HCT116 (cell line): ENCODE data around the gene CHST9. TPM values are rescaled to one million over a fixed set of nuclear protein-coding genes. Genes with fewer than 3 reads are reported as not detected.

Experiments used
- ATAC-seq: fragments of 200-7000 bp; cut with Tn5 transposase; 2 replicates; pipeline ENCODE4 v1.9.1; 2020; ENCODE audit warnings: mild to moderate bottlenecking, moderate library complexity
- BruUV-seq: library from RNA; stranded (reverse); fragments of 400-500 nt; replicated peaks from 2 replicates; lab custom pipeline; 2021; lab: Mats Ljungman, UMichigan
- CTCF ChIA-PET: fragments of 300-600 bp; sonication (Branson Sonifier 250); formaldehyde crosslinking; loops from one replicate; lab custom pipeline; 2021; ENCODE audit warnings: antibody characterized with exemption; lab: Charles Lee
- POLR2A ChIA-PET: fragments of 300-600, 350-600 bp; sonication (Branson Sonifier 250); formaldehyde crosslinking; loops from one replicate; lab custom pipeline; 2021; ENCODE audit warnings: antibody characterized with exemption; lab: Charles Lee
- RAD21 ChIA-PET, 2 experiments: fragments of 300-600 bp; sonication (Branson Sonifier 250); formaldehyde crosslinking; loops; one replicate each; lab custom pipeline; 2023; ENCODE audit warnings: low total read pairs in 2 of 2; ENCODE audit not compliant: uncharacterized antibody in 2 of 2, unreplicated experiment in 2 of 2, low non-redundant PET in 1 of 2; lab: Charles Lee
- DNase-seq: peaks from one replicate; pipeline ENCODE4 v3.0.0-alpha.2; 2010; ENCODE audit warnings: low read depth, low spot score
- H2AFZ ChIP-seq: fragments of 200-600 bp; shearing (Covaris generic), sonication (generic); 2 replicates; pipeline ENCODE4 v1.6.1; 2017; ENCODE audit warnings: low read depth, mixed run types, mixed read lengths, antibody characterized with exemption, low read length; ENCODE audit not compliant: poor library complexity, severe bottlenecking
- H3K27ac ChIP-seq: 2 replicates; pipeline ENCODE4 v1.5.1; 2012; ENCODE audit warnings: low read depth, low read length
- H3K27me3 ChIP-seq: fragments of 200-600 bp; sonication (generic); 2 replicates; pipeline ENCODE4 v1.6.1; 2016; ENCODE audit warnings: mixed run types, low read length, mixed read lengths; ENCODE audit not compliant: insufficient read depth
- H3K36me3 ChIP-seq, 2 experiments: fragments of 200-500 bp in 1 of 2; fragments of 200-600 bp in 1 of 2; sonication (Bioruptor generic) in 1 of 2; sonication (generic) in 1 of 2; 2 replicates each; pipeline versions ENCODE4 v1.5.1 to v1.6.1; 2014 to 2016; ENCODE audit warnings: low read length in 2 of 2, inconsistent platforms in 1 of 2, mixed read lengths in 1 of 2, mixed run types in 1 of 2; ENCODE audit not compliant: insufficient read depth in 2 of 2, control insufficient read depth in 1 of 2
- H3K4me1 ChIP-seq, 2 experiments: fragments of 200-600 bp in 1 of 2; sonication (generic) in 1 of 2; 2 replicates each; pipeline versions ENCODE4 v1.5.1 to v1.6.1; 2012 to 2017; ENCODE audit warnings: low read length in 2 of 2, inconsistent platforms in 1 of 2, mild to moderate bottlenecking in 1 of 2, mixed read lengths in 1 of 2, mixed run types in 1 of 2, moderate library complexity in 1 of 2; ENCODE audit not compliant: insufficient read depth in 2 of 2, control insufficient read depth in 1 of 2
- H3K4me2 ChIP-seq: fragments of 200-600 bp; sonication (generic); 2 replicates; pipeline ENCODE4 v1.6.1; 2017; ENCODE audit warnings: mixed run types, low read length, mixed read lengths
- H3K4me3 ChIP-seq, 2 experiments: fragments of 200-600 bp in 1 of 2; sonication (generic) in 1 of 2; replicated peaks in 1 of 2; 2 replicates each; pipeline ENCODE4 v1.5.1; 2011 to 2016; ENCODE audit warnings: low read length in 2 of 2, control low read depth in 1 of 2, low read depth in 1 of 2, mild to moderate bottlenecking in 1 of 2, mixed read lengths in 1 of 2, mixed run types in 1 of 2
- H3K79me2 ChIP-seq: fragments of 200-600 bp; sonication (generic); 2 replicates; pipeline ENCODE4 v1.6.1; 2017; ENCODE audit warnings: mild to moderate bottlenecking, mixed run types, low read length, moderate library complexity, mixed read lengths; ENCODE audit not compliant: insufficient read depth
- H3K9ac ChIP-seq: fragments of 200-600 bp; sonication (generic); 2 replicates; pipeline ENCODE4 v1.6.1; 2016; ENCODE audit warnings: low read length, mixed read lengths
- H3K9me2 ChIP-seq: fragments of 200-600 bp; sonication (generic), shearing (Covaris generic); 2 replicates; pipeline ENCODE4 v1.6.1; 2017; ENCODE audit warnings: mixed run types, mild to moderate bottlenecking, moderate library complexity; ENCODE audit not compliant: insufficient read depth
- H3K9me3 ChIP-seq, 2 experiments: fragments of 200-500 bp in 1 of 2; fragments of 200-600 bp in 1 of 2; sonication (Bioruptor generic) in 1 of 2; sonication (generic) in 1 of 2; 2 replicates each; pipeline ENCODE4 v1.6.1; 2014 to 2017; ENCODE audit warnings: low read length in 2 of 2, mixed read lengths in 2 of 2, inconsistent platforms in 1 of 2, low read depth in 1 of 2, mild to moderate bottlenecking in 1 of 2, mixed run types in 1 of 2, moderate library complexity in 1 of 2; ENCODE audit not compliant: control insufficient read depth in 1 of 2, insufficient read depth in 1 of 2
- H4K20me1 ChIP-seq: fragments of 200-600 bp; sonication (generic), shearing (Covaris generic); 2 replicates; pipeline ENCODE4 v1.6.1; 2017; ENCODE audit warnings: mixed run types, mild to moderate bottlenecking, moderate library complexity; ENCODE audit not compliant: insufficient read depth
- CBX3 ChIP-seq: IDR thresholded peaks from 2 replicates; pipeline ENCODE4 v1.6.1; 2012; ENCODE audit warnings: low read depth
- EGR1 ChIP-seq: IDR thresholded peaks from 2 replicates; pipeline ENCODE4 v1.6.1; 2012; ENCODE audit warnings: low read depth
- ELF1 ChIP-seq: IDR thresholded peaks from 2 replicates; pipeline ENCODE4 v1.6.1; 2012; ENCODE audit warnings: low read depth, borderline replicate concordance
- JUND ChIP-seq: IDR thresholded peaks from 2 replicates; pipeline ENCODE4 v1.6.1; 2012
- SIN3A ChIP-seq: IDR thresholded peaks from 2 replicates; pipeline ENCODE4 v1.6.1; 2012; ENCODE audit warnings: low read depth
- SP1 ChIP-seq: IDR thresholded peaks from 2 replicates; pipeline ENCODE4 v1.6.1; 2012; ENCODE audit warnings: low read depth
- SRF ChIP-seq: IDR thresholded peaks from 2 replicates; pipeline ENCODE4 v1.6.1; 2012; ENCODE audit warnings: low read depth
- ZNF274 ChIP-seq: fragments of 200-500 bp; sonication (Bioruptor generic); IDR thresholded peaks from 2 replicates; pipeline ENCODE4 v1.6.1; 2014; ENCODE audit warnings: mild to moderate bottlenecking, low read depth, low read length, inconsistent platforms
- intact Hi-C: fragments of 100-400 bp; cut with micrococcal nuclease; formaldehyde crosslinking; loops from 2 replicates; pipeline ENCODE4 v1.10.0; 2022
- total RNA-seq: library from RNA; stranded (reverse); gene quantifications from one replicate; pipeline ENCODE4 v1.2.1, GENCODE V29; 2021; ENCODE audit not compliant: unreplicated experiment
- TF ChIP-seq, protein P1 (sequence below): IDR thresholded peaks from 2 replicates; pipeline ENCODE4 v1.6.1; 2012; ENCODE audit warnings: low read depth
- TF ChIP-seq, protein P2 (sequence below): IDR thresholded peaks from 2 replicates; pipeline ENCODE4 v1.6.1; 2011; ENCODE audit warnings: mild to moderate bottlenecking, low read length, moderate library complexity; ENCODE audit not compliant: insufficient replicate concordance; ENCODE audit errors: extremely low read depth

The CHST9 gene
- total RNA-seq, 1 experiment from 2014 or later: not detected

DNA sequence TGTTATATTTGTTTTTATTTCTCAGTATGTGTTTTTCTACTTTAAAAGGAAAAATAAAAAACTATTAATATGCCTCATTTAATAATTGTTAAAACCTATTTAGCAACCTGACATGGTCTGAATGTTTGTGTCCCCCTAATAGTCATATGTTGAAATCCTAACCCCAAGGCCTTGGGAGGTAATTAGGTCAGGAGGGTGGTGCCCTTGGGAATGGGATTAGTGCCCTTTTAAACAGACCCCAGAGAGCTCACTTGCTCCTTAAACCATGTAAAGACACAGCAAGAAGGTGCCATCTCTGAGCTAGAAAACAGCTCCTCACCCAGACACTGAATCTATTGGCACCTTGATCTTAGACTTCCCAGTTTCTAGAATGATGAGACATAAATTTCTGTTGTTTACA lies 71.8 kb downstream of the CHST9 start:
- no peak overlapping the region for H3K9ac ChIP-seq
- no peaks in the 10 kb centered on the region for H3K4me1 ChIP-seq
- no peak overlapping the region for H3K27ac ChIP-seq
- H4K20me1 ChIP-seq: no peaks in the 10 kb centered on the region
- no peaks in the 10 kb centered on the region for H3K9me3 ChIP-seq
- DNase-seq (no peak), ATAC-seq (no peak)
- no peaks in the 10 kb centered on the region for H3K36me3 ChIP-seq
- RAD21 ChIA-PET: no interaction called here
- no peak for TF ChIP-seq SRF
- POLR2A ChIA-PET: no interaction called here
- no TSS peak for BruUV-seq
- intact Hi-C loops: no loop called here
- no peak overlapping the region for H2AFZ ChIP-seq
- H3K79me2 ChIP-seq: no peaks in the 10 kb centered on the region
- no peak overlapping the region for H3K4me2 ChIP-seq
- no peaks in the 10 kb centered on the region for H3K9me2 ChIP-seq
- H3K27me3 ChIP-seq: no peaks in the 10 kb centered on the region
- CTCF ChIA-PET: no interaction called here
- no peak overlapping the region for H3K4me3 ChIP-seq

DNA sequence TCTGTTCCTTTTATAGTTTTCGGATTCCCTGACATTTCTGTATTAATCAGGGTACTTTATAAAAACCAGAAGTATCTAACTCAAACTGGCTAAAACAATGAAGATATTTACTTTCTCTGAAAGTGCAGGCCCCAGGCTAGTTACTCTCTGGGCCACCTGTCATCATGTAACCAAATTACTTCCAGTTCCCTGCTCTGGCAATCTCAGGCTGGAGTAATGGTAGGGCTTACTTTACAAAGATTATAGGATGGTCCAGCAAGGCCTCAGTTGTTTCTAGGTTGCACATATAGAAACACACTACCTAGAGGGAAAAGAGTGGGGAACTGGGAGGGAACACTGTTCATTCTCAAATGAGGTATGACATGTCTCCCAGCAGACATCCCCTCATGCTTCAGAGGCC lies 74.8 kb downstream of the CHST9 start:
- TF ChIP-seq ZNF274: no peak
- TF ChIP-seq, protein P1, sequence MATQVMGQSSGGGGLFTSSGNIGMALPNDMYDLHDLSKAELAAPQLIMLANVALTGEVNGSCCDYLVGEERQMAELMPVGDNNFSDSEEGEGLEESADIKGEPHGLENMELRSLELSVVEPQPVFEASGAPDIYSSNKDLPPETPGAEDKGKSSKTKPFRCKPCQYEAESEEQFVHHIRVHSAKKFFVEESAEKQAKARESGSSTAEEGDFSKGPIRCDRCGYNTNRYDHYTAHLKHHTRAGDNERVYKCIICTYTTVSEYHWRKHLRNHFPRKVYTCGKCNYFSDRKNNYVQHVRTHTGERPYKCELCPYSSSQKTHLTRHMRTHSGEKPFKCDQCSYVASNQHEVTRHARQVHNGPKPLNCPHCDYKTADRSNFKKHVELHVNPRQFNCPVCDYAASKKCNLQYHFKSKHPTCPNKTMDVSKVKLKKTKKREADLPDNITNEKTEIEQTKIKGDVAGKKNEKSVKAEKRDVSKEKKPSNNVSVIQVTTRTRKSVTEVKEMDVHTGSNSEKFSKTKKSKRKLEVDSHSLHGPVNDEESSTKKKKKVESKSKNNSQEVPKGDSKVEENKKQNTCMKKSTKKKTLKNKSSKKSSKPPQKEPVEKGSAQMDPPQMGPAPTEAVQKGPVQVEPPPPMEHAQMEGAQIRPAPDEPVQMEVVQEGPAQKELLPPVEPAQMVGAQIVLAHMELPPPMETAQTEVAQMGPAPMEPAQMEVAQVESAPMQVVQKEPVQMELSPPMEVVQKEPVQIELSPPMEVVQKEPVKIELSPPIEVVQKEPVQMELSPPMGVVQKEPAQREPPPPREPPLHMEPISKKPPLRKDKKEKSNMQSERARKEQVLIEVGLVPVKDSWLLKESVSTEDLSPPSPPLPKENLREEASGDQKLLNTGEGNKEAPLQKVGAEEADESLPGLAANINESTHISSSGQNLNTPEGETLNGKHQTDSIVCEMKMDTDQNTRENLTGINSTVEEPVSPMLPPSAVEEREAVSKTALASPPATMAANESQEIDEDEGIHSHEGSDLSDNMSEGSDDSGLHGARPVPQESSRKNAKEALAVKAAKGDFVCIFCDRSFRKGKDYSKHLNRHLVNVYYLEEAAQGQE: no peak
- TF ChIP-seq SIN3A: no peak
- no peak for TF ChIP-seq ELF1
- TF ChIP-seq SP1: no peak
- TF ChIP-seq CBX3: no peak
- no peak for TF ChIP-seq EGR1
- TF ChIP-seq, protein P2, sequence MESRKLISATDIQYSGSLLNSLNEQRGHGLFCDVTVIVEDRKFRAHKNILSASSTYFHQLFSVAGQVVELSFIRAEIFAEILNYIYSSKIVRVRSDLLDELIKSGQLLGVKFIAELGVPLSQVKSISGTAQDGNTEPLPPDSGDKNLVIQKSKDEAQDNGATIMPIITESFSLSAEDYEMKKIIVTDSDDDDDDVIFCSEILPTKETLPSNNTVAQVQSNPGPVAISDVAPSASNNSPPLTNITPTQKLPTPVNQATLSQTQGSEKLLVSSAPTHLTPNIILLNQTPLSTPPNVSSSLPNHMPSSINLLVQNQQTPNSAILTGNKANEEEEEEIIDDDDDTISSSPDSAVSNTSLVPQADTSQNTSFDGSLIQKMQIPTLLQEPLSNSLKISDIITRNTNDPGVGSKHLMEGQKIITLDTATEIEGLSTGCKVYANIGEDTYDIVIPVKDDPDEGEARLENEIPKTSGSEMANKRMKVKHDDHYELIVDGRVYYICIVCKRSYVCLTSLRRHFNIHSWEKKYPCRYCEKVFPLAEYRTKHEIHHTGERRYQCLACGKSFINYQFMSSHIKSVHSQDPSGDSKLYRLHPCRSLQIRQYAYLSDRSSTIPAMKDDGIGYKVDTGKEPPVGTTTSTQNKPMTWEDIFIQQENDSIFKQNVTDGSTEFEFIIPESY: no peak
- TF ChIP-seq JUND: no peak
- Histone ChIP-seq H3K4me2 (no peak overlapping the region), H3K27ac (no peak overlapping the region), H3K27me3 (no peaks in the 10 kb centered on the region), H3K9ac (no peak overlapping the region), H3K4me1 (no peaks in the 10 kb centered on the region), H3K4me3 (no peak overlapping the region), H3K9me3 (no peaks in the 10 kb centered on the region), H4K20me1 (no peaks in the 10 kb centered on the region), H2AFZ (no peak overlapping the region), H3K36me3 (no peaks in the 10 kb centered on the region), H3K79me2 (no peaks in the 10 kb centered on the region), H3K9me2 (no peaks in the 10 kb centered on the region)
- intact Hi-C loops: no loop called here
- RAD21 ChIA-PET: no interaction called here
- CTCF ChIA-PET: no interaction called here
- POLR2A ChIA-PET: no interaction called here
- ATAC-seq: no peak
- no TSS peak for BruUV-seq
- no peak for DNase-seq
